CD8-positive, alpha-beta memory T cell (primary cell): ENCODE measurements around the gene CLDN20. TPM values are rescaled to one million over a fixed set of nuclear protein-coding genes. Genes with fewer than 3 reads are reported as not detected.

Experiments
- CTCF ChIA-PET: fragments of 350-600 bp; sonication (Branson Sonifier 250); formaldehyde crosslinking; loops from one replicate; lab custom pipeline; 2021; ENCODE audit warnings: antibody characterized with exemption; lab: Charles Lee
- POLR2A ChIA-PET: fragments of 350-600 bp; sonication (Branson Sonifier 250); formaldehyde crosslinking; loops from one replicate; lab custom pipeline; 2021; ENCODE audit warnings: antibody characterized with exemption; lab: Charles Lee
- DNase-seq, 5 donors: peaks; one replicate each; pipeline versions ENCODE4 v3.0.0 to v3.0.0-alpha.2; 2020 to 2022; ENCODE audit warnings: mixed read lengths in 1 of 5
- H3K27ac ChIP-seq: one replicate; pipeline ENCODE4 v1.7.0; 2013; ENCODE audit warnings: low read depth, mild to moderate bottlenecking, low read length, moderate library complexity
- H3K27me3 ChIP-seq: 2 replicates; pipeline ENCODE4 v1.7.0; 2013; ENCODE audit warnings: low read length, mild to moderate bottlenecking; ENCODE audit not compliant: insufficient read depth, poor library complexity, severe bottlenecking
- H3K36me3 ChIP-seq: 2 replicates; pipeline ENCODE4 v1.7.0; 2013; ENCODE audit warnings: mild to moderate bottlenecking, low read length, moderate library complexity; ENCODE audit not compliant: insufficient read depth
- H3K4me1 ChIP-seq: 2 replicates; pipeline ENCODE4 v1.7.0; 2013; ENCODE audit warnings: mild to moderate bottlenecking, low read length, moderate library complexity; ENCODE audit not compliant: insufficient read depth
- H3K4me3 ChIP-seq: 2 replicates; pipeline ENCODE4 v1.7.0; 2013; ENCODE audit warnings: mild to moderate bottlenecking, low read length
- H3K9me3 ChIP-seq: 2 replicates; pipeline ENCODE4 v1.7.0; 2013; ENCODE audit warnings: mild to moderate bottlenecking, low read length
- H3K27ac Mint-ChIP-seq, 8 donors: one replicate each; pipeline ENCODE4 v1.8.0; 2020 to 2021; ENCODE audit warnings: mixed read lengths in 8 of 8, mild to moderate bottlenecking in 6 of 8, inconsistent platforms in 3 of 8, moderate library complexity in 3 of 8
- H3K27me3 Mint-ChIP-seq, 2 donors: one replicate each; pipeline ENCODE4 v1.8.0; 2020 to 2021; ENCODE audit warnings: mixed read lengths in 2 of 2, mild to moderate bottlenecking in 1 of 2, moderate library complexity in 1 of 2
- H3K36me3 Mint-ChIP-seq, 3 donors: one replicate each; pipeline ENCODE4 v1.8.0; 2020 to 2021; ENCODE audit warnings: mixed read lengths in 3 of 3, inconsistent platforms in 1 of 3, mild to moderate bottlenecking in 1 of 3
- H3K4me1 Mint-ChIP-seq, 3 donors: one replicate each; pipeline ENCODE4 v1.8.0; 2020 to 2021; ENCODE audit warnings: mixed read lengths in 3 of 3, inconsistent platforms in 1 of 3, mild to moderate bottlenecking in 1 of 3
- H3K4me3 Mint-ChIP-seq, 7 donors: one replicate each; pipeline ENCODE4 v1.8.0; 2020 to 2021; ENCODE audit warnings: mixed read lengths in 7 of 7, mild to moderate bottlenecking in 6 of 7, moderate library complexity in 4 of 7, inconsistent platforms in 2 of 7
- H3K9me3 Mint-ChIP-seq, 5 donors: one replicate each; pipeline ENCODE4 v1.8.0; 2020 to 2022; ENCODE audit warnings: mixed read lengths in 5 of 5, mild to moderate bottlenecking in 3 of 5, moderate library complexity in 2 of 5, inconsistent platforms in 1 of 5
- polyA plus RNA-seq: library from polyadenylated mRNA; unstranded; fragments of 300-500 nt; fragmentation: Illumina TruSeq; gene quantifications from one replicate; pipeline ENCODE4 v1.2.3, GENCODE V29; 2021
- total RNA-seq, 2 experiments: library from RNA; stranded (reverse); gene quantifications; one replicate each; pipeline ENCODE4 v1.2.3, GENCODE V29; 2021

CLDN20 gene
- total and polyA plus RNA-seq, 3 experiments from 2014 or later: not detected

- DNase-seq: no peak
- POLR2A ChIA-PET: no interaction called here
- Histone ChIP-seq H3K4me1 (no peaks in the 10 kb centered on the region), H3K4me3 (no peak overlapping the region), H3K36me3 (no peaks in the 10 kb centered on the region), H3K27me3 (no peaks in the 10 kb centered on the region), H3K9me3 (no peaks in the 10 kb centered on the region), H3K27ac (no peak overlapping the region)
- H3K36me3 Mint-ChIP-seq: peaks cover 0 to 14% (median 0%) of the 10 kb centered on the region in 3 donors
- no peak overlapping the region for H3K27ac Mint-ChIP-seq
- CTCF ChIA-PET: interaction anchor here (1.4 kb wide), 1 partner anchor 10 kb away, joined by 4 read pairs; no protein-coding TSS in a partner anchor
- no peak overlapping the region for H3K4me3 Mint-ChIP-seq
- H3K9me3 Mint-ChIP-seq: peaks cover 0 to 6% (median 0%) of the 10 kb centered on the region in 5 donors
- H3K4me1 Mint-ChIP-seq: no peaks in the 10 kb centered on the region
- H3K27me3 Mint-ChIP-seq: peaks cover 2 to 17% of the 10 kb centered on the region in 2 donors
These were observed 28.7 kb upstream of the CLDN20 start for GRCh38 chr6:155235087-155235486.

- Mint-ChIP-seq H3K9me3 (peaks cover 0 to 3% (median 0%) of the 10 kb centered on the region in 5 donors), H3K27me3 (peaks cover 3 to 17% of the 10 kb centered on the region in 2 donors), H3K4me3 (no peak overlapping the region), H3K36me3 (peaks cover 0 to 9% (median 0%) of the 10 kb centered on the region in 3 donors), H3K27ac (no peak overlapping the region), H3K4me1 (no peaks in the 10 kb centered on the region)
- no peaks in the 10 kb centered on the region for H3K4me1 ChIP-seq
- H3K4me3 ChIP-seq: no peak overlapping the region
- CTCF ChIA-PET: no interaction called here
- no peaks in the 10 kb centered on the region for H3K9me3 ChIP-seq
- H3K36me3 ChIP-seq: no peaks in the 10 kb centered on the region
- H3K27ac ChIP-seq: no peak overlapping the region
- POLR2A ChIA-PET: interaction anchor here (0.5 kb wide), 1 partner anchor 49 kb away, joined by 3 read pairs; no protein-coding TSS in a partner anchor
- H3K27me3 ChIP-seq: no peaks in the 10 kb centered on the region
- DNase-seq: no peak
These were observed 26.2 kb upstream of the CLDN20 start for GRCh38 chr6:155237613-155238012.

- ChIA-PET POLR2A (no interaction called here), CTCF (no interaction called here)
- Mint-ChIP-seq H3K27me3 (peaks cover 2 to 17% of the 10 kb centered on the region in 2 donors), H3K27ac (no peak overlapping the region), H3K4me3 (no peak overlapping the region), H3K36me3 (peaks cover 0 to 9% (median 0%) of the 10 kb centered on the region in 3 donors), H3K4me1 (no peaks in the 10 kb centered on the region), H3K9me3 (peaks cover 0 to 3% (median 0%) of the 10 kb centered on the region in 5 donors)
- H3K9me3 ChIP-seq: no peaks in the 10 kb centered on the region
- no peaks in the 10 kb centered on the region for H3K4me1 ChIP-seq
- H3K27me3 ChIP-seq: no peaks in the 10 kb centered on the region
- no peak for DNase-seq
- H3K4me3 ChIP-seq: no peak overlapping the region
- no peaks in the 10 kb centered on the region for H3K36me3 ChIP-seq
- H3K27ac ChIP-seq: no peak overlapping the region
These were observed 22.8 kb upstream of the CLDN20 start for GRCh38 chr6:155240905-155241600.

GRCh38 chr6:155241966-155242365, 21.8 kb upstream of the CLDN20 start:
- H3K27ac ChIP-seq: no peak overlapping the region
- H3K27ac Mint-ChIP-seq: peak overlapping the region in 1 of 8 donors; percentile 65
- H3K36me3 ChIP-seq: no peaks in the 10 kb centered on the region
- CTCF ChIA-PET: no interaction called here
- no peaks in the 10 kb centered on the region for H3K27me3 ChIP-seq
- POLR2A ChIA-PET: no interaction called here
- H3K4me3 ChIP-seq: no peak overlapping the region
- H3K9me3 ChIP-seq: no peaks in the 10 kb centered on the region
- no peak for DNase-seq
- no peak overlapping the region for H3K4me3 Mint-ChIP-seq
- peaks cover 0 to 9% (median 0%) of the 10 kb centered on the region in 3 donors for H3K36me3 Mint-ChIP-seq
- H3K9me3 Mint-ChIP-seq: peaks cover 0 to 3% (median 0%) of the 10 kb centered on the region in 5 donors
- H3K4me1 Mint-ChIP-seq: no peaks in the 10 kb centered on the region
- no peaks in the 10 kb centered on the region for H3K4me1 ChIP-seq
- H3K27me3 Mint-ChIP-seq: peaks cover 2 to 14% of the 10 kb centered on the region in 2 donors

- no peak overlapping the region for H3K27ac ChIP-seq
- H3K4me3 ChIP-seq: no peak overlapping the region
- no peaks in the 10 kb centered on the region for H3K4me1 ChIP-seq
- H3K4me1 Mint-ChIP-seq: no peaks in the 10 kb centered on the region
- no peak overlapping the region for H3K4me3 Mint-ChIP-seq
- H3K27me3 ChIP-seq: no peaks in the 10 kb centered on the region
- DNase-seq: no peak
- H3K9me3 ChIP-seq: no peaks in the 10 kb centered on the region
- CTCF ChIA-PET: no interaction called here
- POLR2A ChIA-PET: no interaction called here
- no peaks in the 10 kb centered on the region for H3K9me3 Mint-ChIP-seq
- H3K36me3 Mint-ChIP-seq: peaks cover 0 to 2% (median 0%) of the 10 kb centered on the region in 3 donors
- H3K27me3 Mint-ChIP-seq: peaks cover 0 to 2% of the 10 kb centered on the region in 2 donors
- H3K27ac Mint-ChIP-seq: no peak overlapping the region
- H3K36me3 ChIP-seq: no peaks in the 10 kb centered on the region
These were observed 19.4 kb upstream of the CLDN20 start for GRCh38 chr6:155244434-155244833.

GRCh38 chr6:155245193-155245592, 18.6 kb upstream of the CLDN20 start:
- Mint-ChIP-seq H3K27ac (no peak overlapping the region), H3K36me3 (peaks cover 0 to 5% (median 0%) of the 10 kb centered on the region in 3 donors), H3K27me3 (peaks cover 0 to 2% of the 10 kb centered on the region in 2 donors), H3K4me3 (no peak overlapping the region), H3K9me3 (no peaks in the 10 kb centered on the region), H3K4me1 (no peaks in the 10 kb centered on the region)
- ChIA-PET CTCF (no interaction called here), POLR2A (no interaction called here)
- H3K36me3 ChIP-seq: no peaks in the 10 kb centered on the region
- H3K27me3 ChIP-seq: no peaks in the 10 kb centered on the region
- DNase-seq: no peak
- H3K4me3 ChIP-seq: no peak overlapping the region
- no peaks in the 10 kb centered on the region for H3K9me3 ChIP-seq
- H3K4me1 ChIP-seq: no peaks in the 10 kb centered on the region
- no peak overlapping the region for H3K27ac ChIP-seq

GRCh38 chr6:155245831-155246230, 18.0 kb upstream of the CLDN20 start:
- CTCF ChIA-PET: no interaction called here
- Histone ChIP-seq H3K27ac (no peak overlapping the region), H3K27me3 (no peaks in the 10 kb centered on the region), H3K36me3 (no peaks in the 10 kb centered on the region), H3K9me3 (no peaks in the 10 kb centered on the region), H3K4me3 (no peak overlapping the region), H3K4me1 (no peaks in the 10 kb centered on the region)
- POLR2A ChIA-PET: interaction anchor here (0.7 kb wide), 1 partner anchor 592 kb away, joined by 3 read pairs; no protein-coding TSS in a partner anchor
- Mint-ChIP-seq H3K4me1 (no peaks in the 10 kb centered on the region), H3K4me3 (no peak overlapping the region), H3K27me3 (peaks cover 0 to 2% of the 10 kb centered on the region in 2 donors), H3K9me3 (no peaks in the 10 kb centered on the region), H3K36me3 (peaks cover 0 to 10% (median 0%) of the 10 kb centered on the region in 3 donors), H3K27ac (peak overlapping the region in 1 of 8 donors; percentile 17)
- DNase-seq: no peak

- Histone ChIP-seq H3K4me1 (no peaks in the 10 kb centered on the region), H3K27ac (no peak overlapping the region), H3K27me3 (no peaks in the 10 kb centered on the region), H3K36me3 (no peaks in the 10 kb centered on the region), H3K4me3 (no peak overlapping the region), H3K9me3 (no peaks in the 10 kb centered on the region)
- H3K4me3 Mint-ChIP-seq: no peak overlapping the region
- peaks cover 0 to 16% (median 0%) of the 10 kb centered on the region in 3 donors for H3K36me3 Mint-ChIP-seq
- DNase-seq: no peak
- H3K27ac Mint-ChIP-seq: no peak overlapping the region
- H3K9me3 Mint-ChIP-seq: no peaks in the 10 kb centered on the region
- H3K4me1 Mint-ChIP-seq: no peaks in the 10 kb centered on the region
- ChIA-PET POLR2A (no interaction called here), CTCF (no interaction called here)
- no peaks in the 10 kb centered on the region for H3K27me3 Mint-ChIP-seq
These were observed 17.0 kb upstream of the CLDN20 start for GRCh38 chr6:155246825-155247224.
